ENCODE data around the gene DYRK4.

GRCh38 chr12:4580281-4580688 is 18.3 kb downstream of the DYRK4 start:
- TF ChIP-seq, protein P1, sequence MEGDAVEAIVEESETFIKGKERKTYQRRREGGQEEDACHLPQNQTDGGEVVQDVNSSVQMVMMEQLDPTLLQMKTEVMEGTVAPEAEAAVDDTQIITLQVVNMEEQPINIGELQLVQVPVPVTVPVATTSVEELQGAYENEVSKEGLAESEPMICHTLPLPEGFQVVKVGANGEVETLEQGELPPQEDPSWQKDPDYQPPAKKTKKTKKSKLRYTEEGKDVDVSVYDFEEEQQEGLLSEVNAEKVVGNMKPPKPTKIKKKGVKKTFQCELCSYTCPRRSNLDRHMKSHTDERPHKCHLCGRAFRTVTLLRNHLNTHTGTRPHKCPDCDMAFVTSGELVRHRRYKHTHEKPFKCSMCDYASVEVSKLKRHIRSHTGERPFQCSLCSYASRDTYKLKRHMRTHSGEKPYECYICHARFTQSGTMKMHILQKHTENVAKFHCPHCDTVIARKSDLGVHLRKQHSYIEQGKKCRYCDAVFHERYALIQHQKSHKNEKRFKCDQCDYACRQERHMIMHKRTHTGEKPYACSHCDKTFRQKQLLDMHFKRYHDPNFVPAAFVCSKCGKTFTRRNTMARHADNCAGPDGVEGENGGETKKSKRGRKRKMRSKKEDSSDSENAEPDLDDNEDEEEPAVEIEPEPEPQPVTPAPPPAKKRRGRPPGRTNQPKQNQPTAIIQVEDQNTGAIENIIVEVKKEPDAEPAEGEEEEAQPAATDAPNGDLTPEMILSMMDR (IDR thresholded peaks at IDR 0.05) = no peak
- TF ChIP-seq POLR2A (IDR thresholded peaks at IDR 0.05) = no peak
- TF ChIP-seq POLR2AphosphoS5 (IDR thresholded peaks at IDR 0.05) = no peak

All from breast epithelium (tissue), 3 donors.